ENCODE measurements around the gene MYO9B. TPM values are rescaled to one million over a fixed set of nuclear protein-coding genes. Genes with fewer than 3 reads are reported as not detected.

Gene MYO9B
- total RNA-seq, 1 experiment from 2014 or later = 85.4 TPM

DNA sequence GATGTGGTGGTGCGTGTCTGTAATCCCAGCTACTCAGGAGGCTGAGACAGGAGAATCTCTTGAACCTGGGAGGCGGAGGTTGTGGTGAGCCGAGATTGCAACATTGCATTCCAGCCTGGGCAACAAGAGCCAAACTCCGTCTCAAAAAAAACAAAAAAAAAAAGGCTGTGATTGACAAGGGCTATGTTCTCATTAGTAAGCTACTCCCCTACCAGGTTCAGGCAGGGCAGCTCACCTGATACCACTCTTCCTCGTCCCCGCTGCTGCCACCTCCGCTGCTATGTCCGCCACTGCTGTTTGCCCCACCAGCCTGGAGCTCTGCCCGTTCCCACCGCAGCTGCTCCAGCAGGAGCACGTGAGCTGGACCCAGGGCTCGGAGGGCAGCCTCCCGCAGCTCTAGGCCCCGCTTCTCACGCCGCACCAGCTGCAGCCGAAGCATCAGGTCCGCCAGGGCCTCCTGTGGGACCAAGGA is 179.6 kb downstream of the MYO9B start:
- ChIA-PET CTCF (no interaction called here), POLR2A (ENCODE audit: low non-redundant PET) (interaction anchor here (0.5 to 0.7 kb wide), 2 partner anchors 20 to 94 kb away, joined by 4 to 5 read pairs; no protein-coding TSS in a partner anchor)
- TF ChIP-seq, protein P1, sequence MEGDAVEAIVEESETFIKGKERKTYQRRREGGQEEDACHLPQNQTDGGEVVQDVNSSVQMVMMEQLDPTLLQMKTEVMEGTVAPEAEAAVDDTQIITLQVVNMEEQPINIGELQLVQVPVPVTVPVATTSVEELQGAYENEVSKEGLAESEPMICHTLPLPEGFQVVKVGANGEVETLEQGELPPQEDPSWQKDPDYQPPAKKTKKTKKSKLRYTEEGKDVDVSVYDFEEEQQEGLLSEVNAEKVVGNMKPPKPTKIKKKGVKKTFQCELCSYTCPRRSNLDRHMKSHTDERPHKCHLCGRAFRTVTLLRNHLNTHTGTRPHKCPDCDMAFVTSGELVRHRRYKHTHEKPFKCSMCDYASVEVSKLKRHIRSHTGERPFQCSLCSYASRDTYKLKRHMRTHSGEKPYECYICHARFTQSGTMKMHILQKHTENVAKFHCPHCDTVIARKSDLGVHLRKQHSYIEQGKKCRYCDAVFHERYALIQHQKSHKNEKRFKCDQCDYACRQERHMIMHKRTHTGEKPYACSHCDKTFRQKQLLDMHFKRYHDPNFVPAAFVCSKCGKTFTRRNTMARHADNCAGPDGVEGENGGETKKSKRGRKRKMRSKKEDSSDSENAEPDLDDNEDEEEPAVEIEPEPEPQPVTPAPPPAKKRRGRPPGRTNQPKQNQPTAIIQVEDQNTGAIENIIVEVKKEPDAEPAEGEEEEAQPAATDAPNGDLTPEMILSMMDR (conservative IDR thresholded peaks at IDR 0.05; ENCODE audit: low read depth, low read length) = no peak
- intact Hi-C loops (cut with micrococcal nuclease; ENCODE audit: unreplicated experiment) = no loop called here
- no peak overlapping the region for H3K4me3 ChIP-seq (ENCODE audit: low read depth, low read length, poor library complexity, severe bottlenecking)
- no peaks in the 10 kb centered on the region for H3K27me3 ChIP-seq (replicated peaks; ENCODE audit: insufficient read depth, low read depth, low read length, poor library complexity)
- H3K27ac ChIP-seq (ENCODE audit: low read depth, low read length, poor library complexity, severe bottlenecking) = no peak overlapping the region
- H3K4me1 ChIP-seq (ENCODE audit: insufficient read depth, low read length, poor library complexity, severe bottlenecking) = no peaks in the 10 kb centered on the region
- no peaks in the 10 kb centered on the region for H3K36me3 ChIP-seq (ENCODE audit: insufficient read depth, low read length, poor library complexity, severe bottlenecking)
- BruUV-seq (replicated peaks) = no TSS peak
- no peaks in the 10 kb centered on the region for H3K9me3 ChIP-seq (ENCODE audit: low read depth, low read length, poor library complexity, severe bottlenecking)
- DNase-seq (ENCODE audit: low spot score) = no peak

DNA sequence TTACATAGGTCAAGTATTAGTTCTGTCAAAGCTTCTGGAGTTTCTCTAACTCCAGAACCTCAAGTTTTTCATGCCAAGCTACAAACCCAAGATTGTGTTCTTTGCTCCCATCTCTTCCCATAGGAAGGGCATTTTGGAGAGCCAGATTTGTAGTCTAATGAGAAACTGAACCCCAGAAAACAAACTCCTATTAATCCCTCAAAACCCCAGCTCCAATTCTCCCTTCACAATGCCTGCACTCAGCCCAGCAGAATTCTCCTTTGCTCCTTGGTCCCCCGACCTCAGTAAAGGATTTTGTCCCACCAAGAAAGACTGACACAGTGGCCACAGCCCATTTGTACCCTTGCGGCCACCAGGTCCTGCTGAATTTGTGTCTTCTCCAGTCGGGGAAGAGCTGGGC is 180.6 kb downstream of the MYO9B start:
- H3K9me3 ChIP-seq (ENCODE audit: low read depth, low read length, poor library complexity, severe bottlenecking) = no peaks in the 10 kb centered on the region
- TF ChIP-seq, protein P1 (conservative IDR thresholded peaks at IDR 0.05; ENCODE audit: low read depth, low read length) = no peak
- TF ChIP-seq EZH2 (IDR thresholded peaks at IDR 0.05; ENCODE audit: borderline replicate concordance, low read depth, low read length, poor library complexity, severe bottlenecking) = no peak
- no peak overlapping the region for H3K27ac ChIP-seq (ENCODE audit: low read depth, low read length, poor library complexity, severe bottlenecking)
- H3K4me1 ChIP-seq (ENCODE audit: insufficient read depth, low read length, poor library complexity, severe bottlenecking) = no peaks in the 10 kb centered on the region
- H3K27me3 ChIP-seq (replicated peaks; ENCODE audit: insufficient read depth, low read depth, low read length, poor library complexity) = no peaks in the 10 kb centered on the region
- no peaks in the 10 kb centered on the region for H3K36me3 ChIP-seq (ENCODE audit: insufficient read depth, low read length, poor library complexity, severe bottlenecking)
- POLR2A ChIA-PET (ENCODE audit: low non-redundant PET) = no interaction called here
- no peak for DNase-seq (ENCODE audit: low spot score)
- H3K4me3 ChIP-seq (ENCODE audit: low read depth, low read length, poor library complexity, severe bottlenecking) = no peak overlapping the region
- intact Hi-C loops (cut with micrococcal nuclease; ENCODE audit: unreplicated experiment) = no loop called here
- CTCF ChIA-PET = no interaction called here
- no TSS peak for BruUV-seq (replicated peaks)

DNA sequence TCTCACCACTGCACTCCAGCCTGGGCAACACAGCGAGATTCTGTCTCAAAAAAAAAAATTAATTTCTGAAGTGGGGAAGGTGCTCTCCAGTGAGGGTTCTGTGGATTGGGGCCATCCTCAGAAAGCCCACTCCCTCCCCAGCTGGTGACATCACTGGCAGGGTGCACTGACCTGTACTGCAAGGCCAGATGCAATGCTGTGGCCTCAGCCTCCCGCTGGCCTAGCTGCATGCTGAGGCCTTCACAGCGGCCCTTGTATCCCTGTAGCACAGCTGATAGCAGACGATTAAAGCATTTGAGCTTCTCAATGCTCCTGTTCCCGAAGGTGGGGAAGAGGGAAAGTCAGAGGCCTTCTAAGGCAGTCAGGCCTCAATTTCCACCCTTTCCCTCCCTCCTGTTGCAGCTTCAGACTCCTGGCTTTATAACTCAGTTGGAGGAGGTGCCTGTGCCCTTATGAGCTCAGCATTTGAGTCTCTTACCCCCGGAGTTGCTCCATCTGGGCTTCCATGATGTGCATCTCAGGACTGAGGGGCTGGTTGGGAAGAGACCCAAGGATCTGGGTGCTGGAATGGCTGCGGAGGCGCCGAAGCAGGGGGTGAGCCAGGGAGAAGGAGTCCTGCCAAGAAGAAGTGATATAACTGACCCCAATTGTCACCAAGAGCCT is 183.7 kb downstream of the MYO9B start:
- CTCF ChIA-PET = interaction anchor here (0.7 to 1.0 kb wide), 2 partner anchors 132 to 763 kb away, joined by 4 to 10 read pairs; no protein-coding TSS in a partner anchor
- no peaks in the 10 kb centered on the region for H3K36me3 ChIP-seq (ENCODE audit: insufficient read depth, low read length, poor library complexity, severe bottlenecking)
- DNase-seq (ENCODE audit: low spot score) = no peak
- no TSS peak for BruUV-seq (replicated peaks)
- H3K9me3 ChIP-seq (ENCODE audit: low read depth, low read length, poor library complexity, severe bottlenecking) = no peaks in the 10 kb centered on the region
- no peak overlapping the region for H3K27ac ChIP-seq (ENCODE audit: low read depth, low read length, poor library complexity, severe bottlenecking)
- H3K4me1 ChIP-seq (ENCODE audit: insufficient read depth, low read length, poor library complexity, severe bottlenecking) = no peaks in the 10 kb centered on the region
- TF ChIP-seq, protein P1 (conservative IDR thresholded peaks at IDR 0.05; ENCODE audit: low read depth, low read length) = no peak
- no peak for TF ChIP-seq EZH2 (IDR thresholded peaks at IDR 0.05; ENCODE audit: borderline replicate concordance, low read depth, low read length, poor library complexity, severe bottlenecking)
- intact Hi-C loops (cut with micrococcal nuclease; ENCODE audit: unreplicated experiment) = no loop called here
- no peak overlapping the region for H3K4me3 ChIP-seq (ENCODE audit: low read depth, low read length, poor library complexity, severe bottlenecking)
- POLR2A ChIA-PET (ENCODE audit: low non-redundant PET) = no interaction called here
- H3K27me3 ChIP-seq (replicated peaks; ENCODE audit: insufficient read depth, low read depth, low read length, poor library complexity) = no peaks in the 10 kb centered on the region

All from A673 (cell line).